Gastrocnemius medialis (tissue), 4 donors: ENCODE data around the gene ATXN1.
"Not testable (repeated sequence)": the region's sequence is repeated elsewhere in the genome, so short reads cannot be mapped to it uniquely, and the experiment has no call there.

Experiments
- CTCF ChIP-seq, 5 experiments: fragments of 450-650 bp in 3 of 5; fragments of 200-600 bp in 2 of 5; sonication (generic) in 2 of 5; IDR thresholded peaks in 4 of 5; conservative IDR thresholded peaks in 1 of 5; 1 replicate in 4 of 5; 2 replicates in 1 of 5; pipeline ENCODE4 v1.5.1; 2016 to 2019; ENCODE audit warnings: antibody characterized with exemption in 5 of 5, mild to moderate bottlenecking in 3 of 5, moderate library complexity in 3 of 5
- POLR2A ChIP-seq, 2 donors: fragments of 450-650 bp; IDR thresholded peaks; one replicate each; pipeline ENCODE4 v1.6.1; 2017; ENCODE audit warnings: antibody characterized with exemption in 2 of 2, mild to moderate bottlenecking in 2 of 2, moderate library complexity in 2 of 2

GRCh38 chr6:16784957-16785356 lies 23.7 kb upstream of the ATXN1 start:
- TF ChIP-seq CTCF (IDR thresholded peaks at IDR 0.05 in 4 of 5, conservative IDR thresholded peaks at IDR 0.05 in 1 of 5); POLR2A (IDR thresholded peaks at IDR 0.05): not testable (repeated sequence)
